GM21786 (cell line): ENCODE data around the gene ZMAT3.
A peak's percentile ranks its signal among the peaks of the same experiment; 100 is the strongest.

Source experiments
- ATAC-seq: cut with Tn5 transposase; IDR thresholded peaks from one replicate; pipeline ENCODE4 v1.9.1; 2021; ENCODE audit not compliant: unreplicated experiment

ZMAT3 gene

DNA sequence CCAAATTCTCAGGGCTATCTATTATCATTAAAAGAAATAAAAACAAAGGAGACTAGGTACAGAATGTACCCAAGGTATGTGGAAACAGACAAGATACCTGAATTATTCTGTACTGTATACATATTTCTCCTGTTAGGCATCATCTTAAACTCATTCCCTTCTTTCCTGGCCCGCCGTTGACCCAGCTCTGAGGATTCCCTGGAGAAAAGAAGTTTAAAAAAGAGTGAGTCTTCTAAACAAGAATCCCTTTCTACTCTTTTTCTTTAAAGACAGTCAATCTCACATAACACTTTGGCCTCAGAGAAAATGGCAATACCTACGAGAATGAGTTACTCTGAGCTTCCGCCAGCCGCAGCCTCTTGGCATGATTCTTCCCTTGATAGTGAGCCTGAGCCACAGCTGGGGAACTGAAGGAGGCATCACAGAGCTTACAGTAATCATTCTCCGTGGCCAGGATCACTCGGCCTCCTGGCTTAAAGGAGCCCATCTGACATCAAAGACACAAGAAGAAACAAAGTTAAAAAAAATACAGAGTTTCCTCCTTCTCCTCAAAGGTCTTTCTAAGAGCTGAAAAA, 44.2 kb downstream of the ZMAT3 start:
- no peak for ATAC-seq

- ATAC-seq: no peak
Measured at GRCh38 chr3:179026636-179027035, 45.0 kb downstream of the ZMAT3 start.

GRCh38 chr3:179021119-179021903, 50.3 kb downstream of the ZMAT3 start:
- no peak for ATAC-seq

DNA sequence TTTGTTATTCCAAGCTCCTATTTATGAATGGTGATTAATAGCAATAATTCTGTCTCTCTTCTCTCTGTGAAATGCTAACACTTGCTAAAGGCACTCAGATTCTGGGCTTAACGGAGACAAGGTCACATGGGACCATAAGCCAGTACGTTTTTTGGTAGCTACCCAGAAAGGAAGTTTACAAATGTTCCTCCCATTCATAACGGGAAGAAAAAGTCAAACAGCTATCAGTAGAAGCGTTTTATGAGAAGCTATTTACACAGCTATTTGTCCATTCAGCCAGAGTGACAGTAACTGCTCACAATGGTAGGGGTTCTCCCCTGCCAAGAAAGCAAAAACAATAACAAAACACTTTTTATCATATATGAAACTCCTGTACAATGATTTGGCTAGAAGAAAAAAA, 51.5 kb downstream of the ZMAT3 start:
- no peak for ATAC-seq

- no peak for ATAC-seq
Measured at GRCh38 chr3:179018808-179019207, 52.8 kb downstream of the ZMAT3 start.

DNA sequence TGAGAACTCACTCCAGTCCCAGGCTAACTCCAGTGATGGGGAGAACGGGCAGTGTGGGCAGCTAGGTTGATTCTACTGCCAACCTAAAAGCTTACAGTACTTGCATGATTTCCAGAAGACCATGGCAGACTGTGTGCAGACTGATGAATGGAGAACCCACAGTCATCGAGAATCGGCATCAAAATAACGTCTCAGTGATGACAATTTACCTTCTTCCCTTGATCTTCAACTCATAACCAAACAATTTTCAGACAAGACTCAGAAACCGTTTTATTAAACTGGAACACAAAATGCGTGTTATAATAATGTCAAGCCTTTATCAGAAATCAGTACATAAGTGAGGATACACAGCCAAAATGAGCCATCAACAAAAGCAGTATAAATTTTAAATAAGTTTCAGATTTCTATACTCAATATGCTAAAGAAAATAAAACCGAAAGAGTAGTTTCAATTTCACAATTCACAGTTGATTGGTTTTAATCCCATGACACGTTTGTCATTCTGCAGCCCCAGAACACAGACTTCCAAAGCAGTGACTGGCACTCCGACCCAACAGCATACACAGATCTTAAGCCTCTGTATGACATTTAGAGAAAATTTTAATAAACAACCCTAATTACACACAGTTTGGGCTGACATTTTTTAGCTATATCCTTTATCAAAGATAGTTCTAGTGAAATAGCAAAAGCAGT, 54.5 kb downstream of the ZMAT3 start:
- ATAC-seq: peak; percentile 63

DNA sequence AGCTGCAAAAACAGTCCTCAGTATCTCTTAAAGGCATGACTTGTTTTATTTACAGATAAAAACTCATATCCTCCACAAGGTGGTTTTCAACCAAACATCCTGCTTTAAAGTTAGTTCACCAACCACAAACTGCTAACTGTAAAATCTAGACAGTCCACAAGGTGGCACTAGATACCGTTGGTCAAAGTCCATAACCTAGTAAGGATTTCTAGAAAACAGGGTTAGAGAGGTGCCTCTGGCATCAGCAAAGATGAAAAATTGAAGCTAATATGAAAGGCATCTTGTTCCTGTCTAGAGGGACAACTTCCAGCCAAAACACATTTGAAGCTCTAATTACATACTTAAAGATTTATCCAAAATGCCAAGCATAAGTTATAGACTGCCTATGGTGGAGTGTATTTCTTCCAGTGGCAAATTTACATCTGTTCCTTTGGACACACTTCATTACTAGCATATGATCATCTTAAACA, 56.0 kb downstream of the ZMAT3 start:
- peak; percentile 59 for ATAC-seq

GRCh38 chr3:179005706-179006105, 65.9 kb downstream of the ZMAT3 start:
- no peak for ATAC-seq

- no peak for ATAC-seq
Measured at GRCh38 chr3:179005213-179005612, 66.4 kb downstream of the ZMAT3 start.

- no peak for ATAC-seq
Measured at GRCh38 chr3:179000659-179001058, 71.0 kb downstream of the ZMAT3 start.

- ATAC-seq: peak; percentile 73
Measured at GRCh38 chr3:179000144-179000543, 71.5 kb downstream of the ZMAT3 start.

DNA sequence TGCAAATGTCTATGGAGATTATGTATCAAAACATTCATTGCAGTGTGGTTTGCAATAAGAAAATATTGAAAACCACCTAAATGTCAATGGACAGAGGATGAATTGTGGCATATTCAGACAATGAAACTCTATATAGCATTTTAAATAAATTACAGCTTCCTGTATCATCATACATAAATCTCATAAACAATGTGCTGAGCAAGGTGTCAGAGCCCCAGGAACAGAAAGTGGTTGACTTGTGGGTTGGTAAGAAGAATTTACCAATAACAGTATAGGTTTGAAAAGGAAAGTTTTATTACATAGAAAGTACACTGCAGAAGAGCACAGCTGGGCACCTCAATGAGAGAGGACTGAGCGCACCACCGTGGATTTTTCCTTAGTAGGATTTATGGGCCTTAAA, 75.2 kb downstream of the ZMAT3 start:
- ATAC-seq: no peak

GRCh38 chr3:178990293-178990692, 81.3 kb downstream of the ZMAT3 start:
- no peak for ATAC-seq

GRCh38 chr3:178989821-178990220, 81.8 kb downstream of the ZMAT3 start:
- no peak for ATAC-seq

- ATAC-seq: no peak
Measured at GRCh38 chr3:178987745-178988144, 83.9 kb downstream of the ZMAT3 start.

DNA sequence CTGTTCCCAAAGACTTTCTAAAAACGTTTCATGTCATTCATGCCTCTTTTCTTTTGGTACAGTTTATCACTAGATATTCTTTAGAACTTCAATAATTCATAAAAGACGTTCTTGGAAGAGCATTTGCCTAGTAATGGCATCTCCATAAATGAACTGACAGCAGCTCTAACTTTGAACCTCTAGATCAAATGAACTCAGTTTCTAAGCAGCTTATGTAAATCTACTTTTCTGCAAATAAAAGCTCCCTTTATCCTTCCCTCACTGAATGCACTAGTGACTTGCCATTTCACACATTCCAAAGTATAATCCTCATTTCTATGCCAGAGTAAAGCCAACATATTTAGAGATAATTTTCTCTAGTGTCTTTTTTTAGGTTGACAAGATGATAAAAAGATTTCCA, 85.2 kb downstream of the ZMAT3 start:
- no peak for ATAC-seq

DNA sequence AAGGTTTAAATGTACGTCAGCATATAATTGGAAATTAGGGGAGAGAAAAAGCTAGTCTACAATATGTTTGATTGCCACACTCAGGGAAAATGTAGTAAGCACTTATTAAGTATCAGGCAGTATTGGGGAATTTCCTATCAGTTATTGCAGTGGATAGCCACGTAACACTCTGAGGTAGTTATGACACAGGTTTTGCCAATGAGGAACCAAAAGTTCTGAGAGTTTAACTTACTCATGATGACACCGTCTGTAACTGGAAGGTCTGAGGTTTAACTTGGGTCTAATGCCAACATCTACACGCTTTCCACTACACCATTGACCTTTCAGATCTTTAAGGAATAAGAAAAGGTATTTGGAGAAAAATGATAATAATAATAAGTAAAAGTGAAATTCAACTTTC, 89.5 kb downstream of the ZMAT3 start:
- ATAC-seq: peak; percentile 86

DNA sequence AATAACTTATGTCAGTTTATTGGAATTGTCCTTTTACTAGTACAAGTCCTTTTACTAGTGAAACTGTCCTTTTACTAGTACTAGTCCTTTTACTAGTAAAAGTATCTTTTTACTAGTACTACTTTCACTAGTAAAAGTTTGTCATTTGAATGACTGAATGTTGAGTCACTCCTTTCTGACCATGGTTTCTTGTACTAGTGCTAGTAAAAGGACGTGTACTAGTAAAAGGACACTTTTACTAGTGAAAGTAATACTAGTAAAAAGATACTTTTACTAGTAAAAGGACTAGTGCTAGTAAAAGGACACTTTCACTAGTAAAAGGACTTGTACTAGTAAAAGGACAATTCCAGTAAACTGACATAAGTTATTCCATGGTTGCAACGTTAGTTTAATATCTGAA, 96.3 kb downstream of the ZMAT3 start:
- ATAC-seq: no peak

DNA sequence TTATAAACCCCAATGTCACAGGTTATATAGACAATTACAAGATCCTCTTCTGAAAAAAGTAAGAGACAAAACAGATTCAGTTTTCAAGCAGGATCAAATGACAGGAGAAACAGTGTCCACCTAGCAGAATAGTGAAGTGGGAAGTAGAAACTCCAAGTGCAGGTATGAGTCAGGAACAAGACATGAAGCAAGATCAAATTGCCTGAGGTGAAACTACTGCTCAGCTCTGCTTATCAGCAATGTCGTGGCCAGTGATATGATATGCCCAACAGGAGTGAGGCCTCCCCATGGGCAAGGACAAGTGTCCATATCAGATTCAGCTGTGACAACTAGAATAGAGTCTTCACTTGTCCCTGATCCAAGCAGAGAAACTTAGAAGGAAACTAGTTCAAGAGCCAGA, 100.0 kb downstream of the ZMAT3 start:
- no peak for ATAC-seq

GRCh38 chr3:178969004-178969700, 102.5 kb downstream of the ZMAT3 start:
- peak; percentile 88 for ATAC-seq
